GDM1 (cell line): ENCODE measurements around the gene EPM2AIP1.
"Not testable (repeated sequence)": the region's sequence is repeated elsewhere in the genome, so short reads cannot be mapped to it uniquely, and the experiment has no call there.

ENCODE experiments used
- DNase-seq: peaks from one replicate; lab custom pipeline; 2025; lab: John Stamatoyannopoulos, UW

EPM2AIP1 gene

DNA sequence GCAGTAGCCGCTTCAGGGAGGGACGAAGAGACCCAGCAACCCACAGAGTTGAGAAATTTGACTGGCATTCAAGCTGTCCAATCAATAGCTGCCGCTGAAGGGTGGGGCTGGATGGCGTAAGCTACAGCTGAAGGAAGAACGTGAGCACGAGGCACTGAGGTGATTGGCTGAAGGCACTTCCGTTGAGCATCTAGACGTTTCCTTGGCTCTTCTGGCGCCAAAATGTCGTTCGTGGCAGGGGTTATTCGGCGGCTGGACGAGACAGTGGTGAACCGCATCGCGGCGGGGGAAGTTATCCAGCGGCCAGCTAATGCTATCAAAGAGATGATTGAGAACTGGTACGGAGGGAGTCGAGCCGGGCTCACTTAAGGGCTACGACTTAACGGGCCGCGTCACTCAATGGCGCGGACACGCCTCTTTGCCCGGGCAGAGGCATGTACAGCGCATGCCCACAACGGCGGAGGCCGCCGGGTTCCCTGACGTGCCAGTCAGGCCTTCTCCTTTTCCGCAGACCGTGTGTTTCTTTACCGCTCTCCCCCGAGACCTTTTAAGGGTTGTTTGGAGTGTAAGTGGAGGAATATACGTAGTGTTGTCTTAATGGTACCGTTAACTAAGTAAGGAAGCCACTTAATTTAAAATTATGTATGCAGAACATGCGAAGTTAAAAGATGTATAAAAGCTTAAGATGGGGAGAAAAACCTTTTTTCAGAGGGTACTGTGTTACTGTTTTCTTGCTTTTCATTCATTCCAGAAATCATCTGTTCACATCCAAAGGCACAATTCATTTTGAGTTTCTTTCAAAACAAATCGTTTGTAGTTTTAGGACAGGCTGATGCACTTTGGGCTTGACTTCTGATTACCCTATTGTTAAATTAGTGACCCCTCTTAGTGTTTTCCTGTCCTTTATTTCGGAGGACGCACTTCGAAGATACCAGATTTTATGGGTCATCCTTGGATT, 674 bp upstream of the EPM2AIP1 start, which contains the start of gene MLH1:
TSS of gene MLH1 (plus strand) at position 193 of the 958 bp plus-strand sequence. CDS start at position 223, 30 bp downstream.
- DNase-seq: no peak

DNA sequence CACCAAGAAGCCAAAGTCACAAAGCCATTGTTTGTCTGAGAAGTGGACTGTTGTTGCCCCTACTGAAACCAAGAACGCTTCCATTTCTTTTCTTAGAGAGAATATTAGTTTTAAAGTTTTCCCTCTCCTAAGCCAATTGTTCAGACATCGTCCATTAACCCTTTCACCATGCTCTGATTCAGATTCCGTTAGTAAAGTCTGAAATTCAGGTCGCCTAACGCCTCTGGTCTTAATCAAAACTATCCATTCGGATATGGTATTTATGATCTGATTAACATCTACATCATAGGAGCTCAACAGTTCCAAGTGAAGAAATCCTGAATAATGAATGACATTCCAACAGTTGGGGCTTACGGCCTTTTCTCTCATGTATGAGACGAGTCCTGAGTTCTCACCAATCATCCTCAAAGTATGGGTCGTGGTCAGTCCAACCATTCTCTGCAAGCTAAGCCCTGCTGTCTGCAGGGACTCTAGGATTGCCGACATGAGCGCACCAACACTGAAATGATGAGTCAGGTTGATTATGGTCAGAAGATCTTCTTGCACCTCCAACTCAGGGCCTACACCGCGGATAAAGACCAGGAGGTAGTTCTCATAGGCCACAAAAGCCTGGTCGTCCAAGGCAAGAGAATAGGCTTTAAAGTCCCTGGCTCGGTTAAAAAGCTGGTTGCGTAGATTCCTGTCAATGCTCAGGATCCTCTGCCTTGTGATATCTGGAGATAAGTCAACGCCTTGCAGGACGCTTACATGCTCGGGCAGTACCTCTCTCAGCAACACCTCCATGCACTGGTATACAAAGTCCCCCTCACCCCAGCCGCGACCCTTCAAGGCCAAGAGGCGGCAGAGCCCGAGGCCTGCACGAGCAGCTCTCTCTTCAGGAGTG, 767 bp downstream of the EPM2AIP1 start:
- no peak for DNase-seq

DNA sequence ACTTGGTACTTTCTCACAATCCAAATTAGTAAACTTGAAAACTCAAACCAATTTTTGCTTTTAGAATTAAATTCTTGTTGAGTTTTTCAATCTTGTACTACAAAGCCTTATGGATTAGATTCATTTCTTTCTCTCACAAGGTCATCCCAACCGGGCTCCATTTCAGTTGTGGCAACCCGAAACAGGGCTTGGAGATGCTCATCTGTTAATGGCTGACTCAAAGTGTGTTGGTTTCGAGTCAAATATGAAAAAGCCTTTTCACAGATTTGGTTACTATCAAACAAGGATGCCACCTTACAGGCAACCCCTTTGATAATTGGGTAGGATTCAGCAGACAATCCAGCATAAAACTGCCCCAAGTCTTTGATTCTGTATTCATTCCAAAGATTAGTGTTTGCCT, 1.8 kb downstream of the EPM2AIP1 start:
- no peak for DNase-seq

DNA sequence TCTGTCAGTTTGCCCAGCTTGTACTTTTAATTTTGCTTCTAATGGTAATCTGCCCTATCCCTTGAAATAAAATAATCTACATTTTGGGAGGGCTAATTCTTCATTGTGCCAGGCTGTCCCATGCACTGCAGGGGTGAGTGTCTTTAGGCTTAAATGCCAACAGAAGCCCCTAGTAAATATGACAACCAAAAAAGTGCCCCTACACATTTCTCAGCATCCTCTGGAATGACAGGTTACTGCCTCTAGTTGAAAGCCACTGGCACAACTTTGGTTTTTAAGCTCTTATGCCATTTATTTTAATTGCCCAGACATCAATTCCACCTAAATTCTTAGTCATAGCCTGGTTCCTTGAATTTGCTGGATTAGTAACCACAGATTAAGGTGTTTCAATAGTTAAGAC, 3.4 kb downstream of the EPM2AIP1 start:
- no peak for DNase-seq

DNA sequence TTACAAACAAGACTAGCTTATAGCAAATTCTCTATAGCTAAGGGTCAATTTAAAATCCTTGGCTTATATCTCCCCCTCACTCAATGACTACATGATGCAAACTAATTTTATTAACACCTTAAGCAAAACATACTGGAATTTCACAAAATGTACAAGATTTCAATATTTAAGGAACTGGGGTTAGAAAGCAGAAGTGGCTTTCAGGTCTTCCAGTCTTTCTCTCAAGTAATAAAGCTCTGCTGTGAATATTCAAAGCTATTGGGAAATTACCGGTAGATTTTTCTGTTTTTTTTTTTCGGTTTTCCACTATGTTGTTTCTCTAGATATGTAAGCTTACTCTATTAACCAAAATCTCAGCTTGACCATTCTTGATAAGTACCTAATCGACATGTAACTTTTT, 3.9 kb downstream of the EPM2AIP1 start:
- no peak for DNase-seq

GRCh38 chr3:36988356-36988755, 4.6 kb downstream of the EPM2AIP1 start:
- no peak for DNase-seq

DNA sequence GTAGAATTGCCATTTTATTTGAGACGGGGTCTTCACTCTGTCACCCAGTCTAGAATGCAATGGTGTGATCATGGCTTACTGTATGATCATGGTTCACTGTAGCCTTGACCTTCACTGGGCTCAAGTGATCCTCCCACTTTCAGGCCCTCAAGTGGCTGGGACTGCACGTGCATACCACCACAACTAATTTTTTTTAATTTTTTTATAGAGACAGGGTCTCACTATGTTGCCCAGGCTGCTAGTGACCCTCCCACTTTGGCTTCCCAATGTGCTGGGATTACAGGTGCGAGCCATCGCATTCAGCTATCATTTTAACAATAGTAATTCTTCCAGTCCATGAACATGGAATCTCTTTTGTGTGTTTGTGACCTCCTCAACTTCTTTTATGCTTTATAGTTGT, 11.9 kb downstream of the EPM2AIP1 start:
- no peak for DNase-seq

- DNase-seq: no peak
These were observed 19.8 kb downstream of the EPM2AIP1 start for GRCh38 chr3:36973139-36973538.

DNA sequence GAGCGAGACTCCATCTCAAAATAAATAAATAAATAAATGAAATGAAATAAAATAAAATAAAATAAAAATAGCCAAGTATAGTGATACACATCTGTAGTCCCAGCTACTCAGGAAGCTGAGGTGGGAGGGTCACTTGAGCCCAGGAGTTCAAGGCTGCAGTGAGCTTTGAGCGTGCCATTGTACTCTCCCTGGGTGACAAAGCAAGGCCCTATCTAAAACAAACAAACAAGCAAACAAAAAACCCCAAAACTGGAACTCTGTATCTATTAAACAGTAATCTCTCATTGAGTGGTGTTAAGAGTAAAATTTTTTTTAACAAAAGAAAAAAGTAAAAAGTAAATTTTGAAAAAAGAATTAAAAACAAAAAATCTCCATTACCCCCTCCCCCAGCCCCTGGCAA, 20.8 kb downstream of the EPM2AIP1 start:
- DNase-seq: no peak

- DNase-seq: peak; percentile 72
These were observed 23.1 kb downstream of the EPM2AIP1 start for GRCh38 chr3:36969540-36970432.

GRCh38 chr3:36969085-36969484, 23.8 kb downstream of the EPM2AIP1 start:
- DNase-seq: no peak

GRCh38 chr3:36965440-36965839, 27.5 kb downstream of the EPM2AIP1 start:
- no peak for DNase-seq

DNA sequence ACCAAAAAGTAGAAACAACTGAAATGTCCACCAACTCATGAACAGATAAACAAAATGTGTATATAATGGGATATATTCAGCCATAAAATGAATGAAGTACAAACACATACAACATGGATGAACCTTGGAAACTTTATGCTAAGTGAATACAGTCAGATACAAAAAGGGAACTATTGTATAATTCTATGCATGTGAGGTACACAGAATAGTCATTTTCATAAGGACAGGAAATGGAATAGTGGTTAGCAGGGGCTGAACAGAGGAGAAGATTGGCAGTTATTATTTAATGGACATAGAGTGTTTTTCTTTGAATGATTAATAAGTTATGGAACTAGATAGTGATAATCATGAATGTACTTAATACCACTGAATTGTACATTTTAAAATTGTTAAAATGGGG, 28.1 kb downstream of the EPM2AIP1 start:
- no peak for DNase-seq

GRCh38 chr3:36964331-36964730, 28.6 kb downstream of the EPM2AIP1 start:
- DNase-seq: no peak

- not testable (repeated sequence) for DNase-seq
These were observed 29.9 kb downstream of the EPM2AIP1 start for GRCh38 chr3:36963008-36963407.

- DNase-seq: no peak
These were observed 32.4 kb downstream of the EPM2AIP1 start for GRCh38 chr3:36960502-36960901.

GRCh38 chr3:36959821-36960220, 33.1 kb downstream of the EPM2AIP1 start:
- no peak for DNase-seq

- no peak for DNase-seq
These were observed 34.9 kb downstream of the EPM2AIP1 start for GRCh38 chr3:36957862-36958686.

DNA sequence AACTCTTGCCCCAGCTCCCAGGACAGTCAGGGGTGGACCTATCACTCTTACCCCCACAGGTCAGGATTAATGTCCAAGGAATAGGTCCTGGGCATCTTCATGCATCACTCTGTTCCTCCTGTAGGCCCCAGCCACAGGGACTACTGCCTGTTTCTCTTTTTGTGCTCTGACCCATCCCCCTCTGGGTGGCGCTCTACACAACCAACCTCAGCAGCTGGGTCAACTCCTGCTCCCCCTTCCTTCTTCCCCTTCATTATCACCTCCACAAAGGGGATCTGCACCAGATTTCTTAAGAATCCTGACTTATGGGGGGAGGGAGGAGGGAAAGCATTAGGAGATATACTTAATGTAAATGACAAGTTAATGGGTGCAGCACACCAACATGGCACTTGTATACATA, 35.9 kb downstream of the EPM2AIP1 start:
- DNase-seq: no peak

- no peak for DNase-seq
These were observed 36.8 kb downstream of the EPM2AIP1 start for GRCh38 chr3:36956155-36956554.
